Hepatocyte (in vitro differentiated cells): ENCODE measurements around the gene GALNT13.

ENCODE experiments used
- EZH2 ChIP-seq: fragments of 200-600 bp; sonication (generic); IDR thresholded peaks from 2 replicates; pipeline ENCODE4 v1.6.1; 2016; ENCODE audit warnings: antibody characterized with exemption, mild to moderate bottlenecking, borderline replicate concordance
- TF ChIP-seq, protein P1 (sequence below): fragments of 200-600 bp; sonication (generic); IDR thresholded peaks from 2 replicates; pipeline ENCODE4 v1.5.1; 2016; ENCODE audit warnings: antibody characterized with exemption, mild to moderate bottlenecking; ENCODE audit not compliant: poor library complexity

DNA sequence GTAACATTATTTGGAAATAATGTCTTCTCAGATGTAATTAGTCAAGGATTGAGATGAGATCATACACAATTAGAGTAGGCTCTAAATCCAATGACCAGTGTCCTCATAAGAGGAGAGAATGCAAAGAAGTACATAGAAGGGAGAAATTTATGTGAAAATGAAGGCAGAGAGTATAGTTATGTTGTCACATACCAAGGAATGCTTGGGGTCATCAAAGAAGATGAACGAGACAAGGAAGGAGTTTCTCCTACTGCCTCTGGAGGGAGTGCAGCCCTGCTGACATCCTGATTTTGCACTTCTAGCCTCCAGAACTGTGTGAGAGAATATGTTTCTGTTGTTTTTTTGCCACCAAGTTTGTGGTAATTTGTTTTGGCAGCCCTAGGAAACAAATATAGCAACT lies 100.1 kb downstream of the GALNT13 start:
- TF ChIP-seq EZH2, result no peak
- TF ChIP-seq, protein P1, sequence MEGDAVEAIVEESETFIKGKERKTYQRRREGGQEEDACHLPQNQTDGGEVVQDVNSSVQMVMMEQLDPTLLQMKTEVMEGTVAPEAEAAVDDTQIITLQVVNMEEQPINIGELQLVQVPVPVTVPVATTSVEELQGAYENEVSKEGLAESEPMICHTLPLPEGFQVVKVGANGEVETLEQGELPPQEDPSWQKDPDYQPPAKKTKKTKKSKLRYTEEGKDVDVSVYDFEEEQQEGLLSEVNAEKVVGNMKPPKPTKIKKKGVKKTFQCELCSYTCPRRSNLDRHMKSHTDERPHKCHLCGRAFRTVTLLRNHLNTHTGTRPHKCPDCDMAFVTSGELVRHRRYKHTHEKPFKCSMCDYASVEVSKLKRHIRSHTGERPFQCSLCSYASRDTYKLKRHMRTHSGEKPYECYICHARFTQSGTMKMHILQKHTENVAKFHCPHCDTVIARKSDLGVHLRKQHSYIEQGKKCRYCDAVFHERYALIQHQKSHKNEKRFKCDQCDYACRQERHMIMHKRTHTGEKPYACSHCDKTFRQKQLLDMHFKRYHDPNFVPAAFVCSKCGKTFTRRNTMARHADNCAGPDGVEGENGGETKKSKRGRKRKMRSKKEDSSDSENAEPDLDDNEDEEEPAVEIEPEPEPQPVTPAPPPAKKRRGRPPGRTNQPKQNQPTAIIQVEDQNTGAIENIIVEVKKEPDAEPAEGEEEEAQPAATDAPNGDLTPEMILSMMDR, result no peak
